Measurements from ENCODE around the gene PSMC3.
"Not testable (repeated sequence)": the region's sequence is repeated elsewhere in the genome, so short reads cannot be mapped to it uniquely, and the experiment has no call there.

PSMC3 gene

GRCh38 chr11:47460571-47461235, 34.5 kb upstream of the PSMC3 start:
- Histone ChIP-seq H3K9ac (ENCODE audit: low read length in 2 of 2) (no peak overlapping the region), H3K9me3 (ENCODE audit: control insufficient read depth in 2 of 2, low read length in 2 of 2) (no peaks in the 10 kb centered on the region), H3K27me3 (ENCODE audit: control insufficient read depth in 1 of 2, insufficient read depth in 2 of 2, low read length in 2 of 2) (no peaks in the 10 kb centered on the region), H3K27ac (ENCODE audit: low read length) (no peak overlapping the region), H3K4me3 (ENCODE audit: low read length in 2 of 2) (no peak overlapping the region), H3K4me1 (ENCODE audit: control insufficient read depth, insufficient read depth, low read length) (peaks cover 4% of the 10 kb centered on the region), H3K36me3 (ENCODE audit: control insufficient read depth in 2 of 2, insufficient read depth in 2 of 2, low read length in 2 of 2) (peaks cover 5 to 12% of the 10 kb centered on the region in 2 donors)

GRCh38 chr11:47454258-47454671, 28.0 kb upstream of the PSMC3 start:
- H3K27ac ChIP-seq (ENCODE audit: low read length); H3K4me1 ChIP-seq (ENCODE audit: control insufficient read depth, insufficient read depth, low read length); H3K9me3 ChIP-seq (ENCODE audit: control insufficient read depth in 2 of 2, low read length in 2 of 2); H3K27me3 ChIP-seq (ENCODE audit: control insufficient read depth in 1 of 2, insufficient read depth in 2 of 2, low read length in 2 of 2); H3K9ac ChIP-seq (ENCODE audit: low read length in 2 of 2); H3K36me3 ChIP-seq (ENCODE audit: control insufficient read depth in 2 of 2, insufficient read depth in 2 of 2, low read length in 2 of 2): not testable (repeated sequence)
- peak overlapping the region in 1 of 2 donors; percentile 29 for H3K4me3 ChIP-seq (ENCODE audit: low read length in 2 of 2)

GRCh38 chr11:47453365-47453764, 27.1 kb upstream of the PSMC3 start:
- H3K9ac ChIP-seq (ENCODE audit: low read length in 2 of 2): no peak overlapping the region
- H3K27me3 ChIP-seq (ENCODE audit: control insufficient read depth in 1 of 2, insufficient read depth in 2 of 2, low read length in 2 of 2): no peaks in the 10 kb centered on the region
- H3K36me3 ChIP-seq (ENCODE audit: control insufficient read depth in 2 of 2, insufficient read depth in 2 of 2, low read length in 2 of 2): no peaks in the 10 kb centered on the region
- no peak overlapping the region for H3K4me3 ChIP-seq (ENCODE audit: low read length in 2 of 2)
- no peaks in the 10 kb centered on the region for H3K9me3 ChIP-seq (ENCODE audit: control insufficient read depth in 2 of 2, low read length in 2 of 2)
- H3K4me1 ChIP-seq (ENCODE audit: control insufficient read depth, insufficient read depth, low read length): no peaks in the 10 kb centered on the region
- H3K27ac ChIP-seq (ENCODE audit: low read length): no peak overlapping the region

- no peak overlapping the region for H3K27ac ChIP-seq (ENCODE audit: low read length)
- no peak overlapping the region for H3K4me3 ChIP-seq (ENCODE audit: low read length in 2 of 2)
- H3K4me1 ChIP-seq (ENCODE audit: control insufficient read depth, insufficient read depth, low read length): no peaks in the 10 kb centered on the region
- H3K9ac ChIP-seq (ENCODE audit: low read length in 2 of 2): no peak overlapping the region
- H3K36me3 ChIP-seq (ENCODE audit: control insufficient read depth in 2 of 2, insufficient read depth in 2 of 2, low read length in 2 of 2): no peaks in the 10 kb centered on the region
- no peaks in the 10 kb centered on the region for H3K27me3 ChIP-seq (ENCODE audit: control insufficient read depth in 1 of 2, insufficient read depth in 2 of 2, low read length in 2 of 2)
- no peaks in the 10 kb centered on the region for H3K9me3 ChIP-seq (ENCODE audit: control insufficient read depth in 2 of 2, low read length in 2 of 2)
These were observed 25.8 kb upstream of the PSMC3 start for GRCh38 chr11:47451990-47452389.

- no peaks in the 10 kb centered on the region for H3K9me3 ChIP-seq (ENCODE audit: control insufficient read depth in 2 of 2, low read length in 2 of 2)
- H3K4me1 ChIP-seq (ENCODE audit: control insufficient read depth, insufficient read depth, low read length): no peaks in the 10 kb centered on the region
- no peak overlapping the region for H3K4me3 ChIP-seq (ENCODE audit: low read length in 2 of 2)
- no peak overlapping the region for H3K9ac ChIP-seq (ENCODE audit: low read length in 2 of 2)
- no peaks in the 10 kb centered on the region for H3K36me3 ChIP-seq (ENCODE audit: control insufficient read depth in 2 of 2, insufficient read depth in 2 of 2, low read length in 2 of 2)
- no peaks in the 10 kb centered on the region for H3K27me3 ChIP-seq (ENCODE audit: control insufficient read depth in 1 of 2, insufficient read depth in 2 of 2, low read length in 2 of 2)
- H3K27ac ChIP-seq (ENCODE audit: low read length): no peak overlapping the region
These were observed 25.2 kb upstream of the PSMC3 start for GRCh38 chr11:47451436-47451835.

- Histone ChIP-seq H3K4me1 (ENCODE audit: control insufficient read depth, insufficient read depth, low read length) (no peaks in the 10 kb centered on the region), H3K36me3 (ENCODE audit: control insufficient read depth in 2 of 2, insufficient read depth in 2 of 2, low read length in 2 of 2) (no peaks in the 10 kb centered on the region), H3K4me3 (ENCODE audit: low read length in 2 of 2) (no peak overlapping the region), H3K27ac (ENCODE audit: low read length) (no peak overlapping the region), H3K9me3 (ENCODE audit: control insufficient read depth in 2 of 2, low read length in 2 of 2) (no peaks in the 10 kb centered on the region), H3K27me3 (ENCODE audit: control insufficient read depth in 1 of 2, insufficient read depth in 2 of 2, low read length in 2 of 2) (no peaks in the 10 kb centered on the region), H3K9ac (ENCODE audit: low read length in 2 of 2) (no peak overlapping the region)
These were observed 23.3 kb upstream of the PSMC3 start for GRCh38 chr11:47449541-47449940.

GRCh38 chr11:47448566-47449427, 22.6 kb upstream of the PSMC3 start, which contains the start of gene RAPSN:
Gene RAPSN, minus strand, starts transcription at chr11:47449136. Its CDS starts 172 bp downstream, at chr11:47448964.
- Histone ChIP-seq H3K36me3 (ENCODE audit: control insufficient read depth in 2 of 2, insufficient read depth in 2 of 2, low read length in 2 of 2) (no peaks in the 10 kb centered on the region), H3K4me3 (ENCODE audit: low read length in 2 of 2) (no peak within 1 kb of the TSS), H3K27me3 (ENCODE audit: control insufficient read depth in 1 of 2, insufficient read depth in 2 of 2, low read length in 2 of 2) (no peaks in the 10 kb centered on the region), H3K9ac (ENCODE audit: low read length in 2 of 2) (no peak within 1 kb of the TSS), H3K27ac (ENCODE audit: low read length) (no peak within 1 kb of the TSS), H3K9me3 (ENCODE audit: control insufficient read depth in 2 of 2, low read length in 2 of 2) (no peaks in the 10 kb centered on the region), H3K4me1 (ENCODE audit: control insufficient read depth, insufficient read depth, low read length) (no peaks in the 10 kb centered on the region)

GRCh38 chr11:47447906-47448305, 21.7 kb upstream of the PSMC3 start:
- H3K36me3 ChIP-seq (ENCODE audit: control insufficient read depth in 2 of 2, insufficient read depth in 2 of 2, low read length in 2 of 2): no peaks in the 10 kb centered on the region
- no peaks in the 10 kb centered on the region for H3K27me3 ChIP-seq (ENCODE audit: control insufficient read depth in 1 of 2, insufficient read depth in 2 of 2, low read length in 2 of 2)
- no peaks in the 10 kb centered on the region for H3K4me1 ChIP-seq (ENCODE audit: control insufficient read depth, insufficient read depth, low read length)
- H3K4me3 ChIP-seq (ENCODE audit: low read length in 2 of 2): no peak overlapping the region
- H3K9me3 ChIP-seq (ENCODE audit: control insufficient read depth in 2 of 2, low read length in 2 of 2): no peaks in the 10 kb centered on the region
- no peak overlapping the region for H3K9ac ChIP-seq (ENCODE audit: low read length in 2 of 2)
- no peak overlapping the region for H3K27ac ChIP-seq (ENCODE audit: low read length)

- Histone ChIP-seq H3K9me3 (ENCODE audit: control insufficient read depth in 2 of 2, low read length in 2 of 2) (no peaks in the 10 kb centered on the region), H3K27me3 (ENCODE audit: control insufficient read depth in 1 of 2, insufficient read depth in 2 of 2, low read length in 2 of 2) (no peaks in the 10 kb centered on the region), H3K36me3 (ENCODE audit: control insufficient read depth in 2 of 2, insufficient read depth in 2 of 2, low read length in 2 of 2) (no peaks in the 10 kb centered on the region), H3K27ac (ENCODE audit: low read length) (no peak overlapping the region), H3K4me1 (ENCODE audit: control insufficient read depth, insufficient read depth, low read length) (no peaks in the 10 kb centered on the region), H3K4me3 (ENCODE audit: low read length in 2 of 2) (no peak overlapping the region), H3K9ac (ENCODE audit: low read length in 2 of 2) (no peak overlapping the region)
These were observed 20.6 kb upstream of the PSMC3 start for GRCh38 chr11:47446833-47447232.

- H3K36me3 ChIP-seq (ENCODE audit: control insufficient read depth in 2 of 2, insufficient read depth in 2 of 2, low read length in 2 of 2): no peaks in the 10 kb centered on the region
- H3K4me1 ChIP-seq (ENCODE audit: control insufficient read depth, insufficient read depth, low read length): no peaks in the 10 kb centered on the region
- no peaks in the 10 kb centered on the region for H3K27me3 ChIP-seq (ENCODE audit: control insufficient read depth in 1 of 2, insufficient read depth in 2 of 2, low read length in 2 of 2)
- H3K27ac ChIP-seq (ENCODE audit: low read length): no peak overlapping the region
- H3K9me3 ChIP-seq (ENCODE audit: control insufficient read depth in 2 of 2, low read length in 2 of 2): no peaks in the 10 kb centered on the region
- no peak overlapping the region for H3K4me3 ChIP-seq (ENCODE audit: low read length in 2 of 2)
- no peak overlapping the region for H3K9ac ChIP-seq (ENCODE audit: low read length in 2 of 2)
These were observed 19.6 kb upstream of the PSMC3 start for GRCh38 chr11:47445840-47446239.

- Histone ChIP-seq H3K4me3 (ENCODE audit: low read length in 2 of 2) (no peak overlapping the region), H3K9ac (ENCODE audit: low read length in 2 of 2) (no peak overlapping the region), H3K36me3 (ENCODE audit: control insufficient read depth in 2 of 2, insufficient read depth in 2 of 2, low read length in 2 of 2) (no peaks in the 10 kb centered on the region), H3K9me3 (ENCODE audit: control insufficient read depth in 2 of 2, low read length in 2 of 2) (no peaks in the 10 kb centered on the region), H3K27me3 (ENCODE audit: control insufficient read depth in 1 of 2, insufficient read depth in 2 of 2, low read length in 2 of 2) (no peaks in the 10 kb centered on the region), H3K4me1 (ENCODE audit: control insufficient read depth, insufficient read depth, low read length) (no peaks in the 10 kb centered on the region), H3K27ac (ENCODE audit: low read length) (no peak overlapping the region)
These were observed 17.6 kb upstream of the PSMC3 start for GRCh38 chr11:47443817-47444216.
